Colonic mucosa (tissue), 4 donors: Measurements from ENCODE around the gene PLEKHA6. TPM values are rescaled to one million over a fixed set of nuclear protein-coding genes. Genes with fewer than 3 reads are reported as not detected.

Experiments
- DNase-seq: peaks from one replicate; pipeline ENCODE4 v3.0.0-alpha.2; 2020
- H3K27ac ChIP-seq: fragments of 200-600 bp; one replicate; pipeline ENCODE4 v1.8.0; 2021
- H3K27me3 ChIP-seq: fragments of 200-600 bp; one replicate; pipeline ENCODE4 v1.8.0; 2021
- H3K36me3 ChIP-seq: fragments of 200-600 bp; one replicate; pipeline ENCODE4 v1.8.0; 2021
- H3K4me1 ChIP-seq: fragments of 200-600 bp; one replicate; pipeline ENCODE4 v1.8.0; 2021; ENCODE audit warnings: mild to moderate bottlenecking
- H3K4me3 ChIP-seq: fragments of 200-600 bp; one replicate; pipeline ENCODE4 v1.8.0; 2021
- H3K9ac ChIP-seq, 2 donors: one replicate each; pipeline ENCODE4 v1.7.0; 2013; ENCODE audit warnings: control low read depth in 2 of 2, low read depth in 2 of 2, low read length in 2 of 2
- H3K9me3 ChIP-seq: fragments of 200-600 bp; one replicate; pipeline ENCODE4 v1.8.0; 2021
- intact Hi-C: fragments of 100-400 bp; cut with DNase I; formaldehyde crosslinking; loops from one replicate; pipeline ENCODE4 v1.14.1; 2022
- total RNA-seq, 2 donors: library from RNA; stranded (reverse); fragmentation: NEBNext Ultra II Directional in 1 of 2; extraction: Animal tissue kit (Norgen Biotek cat#: 25700) in 1 of 2; gene quantifications; one replicate each; pipeline ENCODE4 v1.2.1, GENCODE V29; 2021
- TF ChIP-seq, protein P1 (sequence below): fragments of 200-600 bp; IDR thresholded peaks from one replicate; pipeline ENCODE4 v1.8.0; 2022; ENCODE audit warnings: antibody characterized with exemption, mild to moderate bottlenecking
- donor health status: healthy.
- donor health status: DM: no; HTN: no; CAD: no.
- donor health status: DM: no; HTN: no; CAD: no.

Gene PLEKHA6
- total RNA-seq, 2 donors from 2014 or later, result 84.5 to 165 TPM

DNA sequence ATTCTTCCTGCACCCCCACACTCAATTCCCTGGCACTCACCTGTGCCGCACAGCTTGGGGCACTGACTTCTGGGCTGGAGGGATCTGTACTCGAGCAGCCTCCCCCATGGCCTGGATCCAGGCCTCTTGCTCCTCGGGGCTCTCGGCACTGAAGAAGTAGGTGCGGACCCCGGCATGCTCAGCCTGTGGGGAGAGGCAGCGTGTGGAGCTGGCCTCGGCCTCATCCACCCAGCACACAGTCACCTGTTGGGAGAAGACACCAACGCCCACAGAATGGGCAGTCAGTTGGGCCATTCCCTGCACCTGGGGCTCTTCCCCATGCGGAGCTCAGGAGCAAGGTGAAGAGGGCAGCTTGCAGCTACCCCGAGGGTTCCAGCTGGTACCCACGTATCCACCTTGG, 98.5 kb downstream of the PLEKHA6 start:
- DNase-seq, result no peak
- Histone ChIP-seq H3K36me3 (peaks cover 15% of the 10 kb centered on the region), H3K9me3 (no peaks in the 10 kb centered on the region), H3K9ac (no peak overlapping the region), H3K27ac (no peak overlapping the region), H3K4me1 (no peaks in the 10 kb centered on the region), H3K27me3 (no peaks in the 10 kb centered on the region), H3K4me3 (no peak overlapping the region)
- intact Hi-C loops, result no loop called here
- TF ChIP-seq, protein P1, sequence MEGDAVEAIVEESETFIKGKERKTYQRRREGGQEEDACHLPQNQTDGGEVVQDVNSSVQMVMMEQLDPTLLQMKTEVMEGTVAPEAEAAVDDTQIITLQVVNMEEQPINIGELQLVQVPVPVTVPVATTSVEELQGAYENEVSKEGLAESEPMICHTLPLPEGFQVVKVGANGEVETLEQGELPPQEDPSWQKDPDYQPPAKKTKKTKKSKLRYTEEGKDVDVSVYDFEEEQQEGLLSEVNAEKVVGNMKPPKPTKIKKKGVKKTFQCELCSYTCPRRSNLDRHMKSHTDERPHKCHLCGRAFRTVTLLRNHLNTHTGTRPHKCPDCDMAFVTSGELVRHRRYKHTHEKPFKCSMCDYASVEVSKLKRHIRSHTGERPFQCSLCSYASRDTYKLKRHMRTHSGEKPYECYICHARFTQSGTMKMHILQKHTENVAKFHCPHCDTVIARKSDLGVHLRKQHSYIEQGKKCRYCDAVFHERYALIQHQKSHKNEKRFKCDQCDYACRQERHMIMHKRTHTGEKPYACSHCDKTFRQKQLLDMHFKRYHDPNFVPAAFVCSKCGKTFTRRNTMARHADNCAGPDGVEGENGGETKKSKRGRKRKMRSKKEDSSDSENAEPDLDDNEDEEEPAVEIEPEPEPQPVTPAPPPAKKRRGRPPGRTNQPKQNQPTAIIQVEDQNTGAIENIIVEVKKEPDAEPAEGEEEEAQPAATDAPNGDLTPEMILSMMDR, result no peak

DNA sequence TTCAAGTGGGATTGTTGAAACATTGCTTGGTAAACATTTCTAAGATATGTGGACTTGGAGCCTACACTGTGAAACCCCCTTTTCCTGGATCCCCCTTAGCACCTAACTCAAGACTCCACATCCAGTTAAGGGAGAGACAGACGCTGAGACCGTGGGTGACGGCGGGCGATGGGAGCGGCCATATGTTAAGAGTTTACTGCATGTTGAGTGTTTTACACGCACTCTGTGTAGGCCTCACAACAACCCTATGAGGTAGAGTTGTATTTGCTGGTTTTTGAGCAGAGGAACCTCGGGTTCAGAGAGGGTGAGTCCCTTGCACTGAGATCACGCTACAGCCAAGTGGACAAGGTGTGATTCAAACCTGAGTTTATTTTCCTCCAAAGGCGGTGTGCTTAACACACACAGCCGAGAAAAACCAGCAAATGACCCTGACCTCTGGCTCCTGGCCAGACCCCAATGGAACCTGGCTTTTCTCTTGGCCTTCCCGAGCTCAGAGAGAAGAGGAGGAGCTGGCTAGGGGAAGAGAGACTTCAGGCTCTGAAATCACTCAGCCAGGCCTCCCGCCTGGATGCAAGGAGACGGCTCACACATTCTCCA, 99.0 kb downstream of the PLEKHA6 start:
- intact Hi-C loops, result no loop called here
- Histone ChIP-seq H3K4me3 (no peak overlapping the region), H3K27me3 (no peaks in the 10 kb centered on the region), H3K9me3 (no peaks in the 10 kb centered on the region), H3K9ac (no peak overlapping the region), H3K36me3 (peaks cover 15% of the 10 kb centered on the region), H3K4me1 (no peaks in the 10 kb centered on the region), H3K27ac (no peak overlapping the region)
- TF ChIP-seq, protein P1, result no peak
- no peak for DNase-seq

DNA sequence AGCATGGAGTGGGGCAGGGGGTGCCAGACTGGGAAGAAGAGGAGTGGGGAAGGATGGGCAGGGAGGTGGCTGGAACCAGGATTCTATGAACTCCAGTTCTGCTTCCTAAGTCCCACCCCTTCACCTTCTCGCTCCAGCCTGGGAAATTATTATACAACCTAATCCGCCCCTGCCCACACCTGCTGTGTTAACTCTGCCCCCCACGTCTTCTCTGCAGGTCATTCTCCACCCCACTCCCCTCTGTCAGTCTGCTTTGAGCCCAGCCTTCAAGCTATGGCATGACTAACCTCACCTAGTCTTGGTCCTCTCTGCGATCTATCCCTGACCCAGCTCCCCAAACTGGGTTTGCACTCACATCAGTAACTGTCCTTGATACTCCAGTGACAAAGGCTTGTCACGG, 99.9 kb downstream of the PLEKHA6 start:
- TF ChIP-seq, protein P1, result no peak
- Histone ChIP-seq H3K27ac (no peak overlapping the region), H3K4me1 (no peaks in the 10 kb centered on the region), H3K27me3 (no peaks in the 10 kb centered on the region), H3K36me3 (peaks cover 15% of the 10 kb centered on the region), H3K9ac (no peak overlapping the region), H3K9me3 (no peaks in the 10 kb centered on the region), H3K4me3 (no peak overlapping the region)
- DNase-seq, result no peak
- intact Hi-C loops, result loop anchor here (2.0 kb wide), 1 partner anchor 105 kb away; no protein-coding TSS in a partner anchor

DNA sequence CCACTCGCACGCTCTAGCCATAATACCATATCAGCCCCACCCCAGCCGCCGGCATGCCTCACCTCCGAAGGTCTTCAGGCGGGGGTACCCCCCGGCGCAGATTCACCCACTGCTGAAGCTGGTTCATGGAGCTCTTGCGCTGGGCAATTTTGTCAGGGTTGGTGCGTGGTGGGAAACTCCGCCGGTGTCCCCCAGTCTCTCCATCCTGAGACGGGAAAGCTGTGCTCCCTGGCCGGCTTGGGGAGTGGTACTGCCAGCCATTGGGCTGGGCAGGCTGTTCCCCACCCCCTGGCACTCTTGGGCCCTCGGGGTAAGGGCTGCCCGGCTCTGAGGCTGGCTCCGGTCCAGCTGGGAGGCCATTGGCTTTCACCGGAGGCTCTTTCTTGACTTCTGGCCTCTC, 100.5 kb downstream of the PLEKHA6 start:
- Histone ChIP-seq H3K4me3 (no peak overlapping the region), H3K9me3 (no peaks in the 10 kb centered on the region), H3K9ac (no peak overlapping the region), H3K27ac (no peak overlapping the region), H3K4me1 (no peaks in the 10 kb centered on the region), H3K36me3 (peaks cover 15% of the 10 kb centered on the region), H3K27me3 (no peaks in the 10 kb centered on the region)
- TF ChIP-seq, protein P1, result no peak
- no peak for DNase-seq
- intact Hi-C loops, result loop anchor here (2.0 kb wide), 1 partner anchor 106 kb away; no protein-coding TSS in a partner anchor

DNA sequence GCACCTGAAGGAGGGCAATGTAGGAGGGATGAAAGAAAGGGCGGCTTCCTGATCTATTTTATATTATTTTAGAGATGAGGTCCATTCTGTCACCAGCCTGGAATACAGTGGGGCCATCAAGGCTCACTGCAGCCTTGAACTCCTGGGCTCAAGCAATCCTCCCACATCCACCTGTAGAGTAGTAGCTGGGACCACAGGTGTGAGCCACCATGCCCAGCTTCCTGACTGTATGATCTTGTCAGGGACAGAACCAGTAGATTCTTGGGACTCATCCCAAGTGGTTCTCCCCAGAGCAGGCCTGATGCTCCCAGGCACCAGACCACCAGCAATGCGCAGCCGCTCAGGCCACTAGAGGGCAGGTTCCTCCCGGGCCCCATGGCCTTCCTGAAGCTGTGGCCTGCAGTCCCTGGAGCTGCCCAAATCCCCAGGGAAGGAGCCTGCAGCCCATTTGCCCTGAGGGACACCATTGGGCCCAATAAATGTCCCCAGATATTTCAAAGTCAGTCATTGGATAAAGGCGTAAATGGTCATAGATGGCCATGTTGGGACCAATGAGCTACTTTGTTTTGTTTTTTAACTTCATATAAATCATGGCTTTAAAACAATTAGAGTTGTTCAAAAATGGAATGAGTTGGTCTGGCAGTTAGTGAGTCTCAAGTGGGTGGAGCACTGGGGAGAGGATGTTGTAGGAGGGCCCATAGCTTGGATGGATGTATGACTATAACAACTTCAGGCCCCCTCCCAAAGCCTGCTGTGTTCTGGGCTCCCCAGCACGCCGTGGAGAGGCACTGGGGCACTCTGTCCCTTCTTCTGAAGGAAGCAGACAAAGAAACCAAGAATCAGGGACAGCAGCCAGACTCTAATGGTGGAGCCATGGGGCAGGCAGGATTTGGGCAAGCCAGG, 101.3 kb downstream of the PLEKHA6 start:
- intact Hi-C loops, result loop anchor here (2.0 kb wide), 1 partner anchor 106 kb away; no protein-coding TSS in a partner anchor
- H3K9me3 ChIP-seq, result no peaks in the 10 kb centered on the region
- H3K36me3 ChIP-seq, result peaks cover 15% of the 10 kb centered on the region
- peak; percentile 52 for DNase-seq
- H3K4me3 ChIP-seq, result no peak overlapping the region
- H3K27me3 ChIP-seq, result no peaks in the 10 kb centered on the region
- TF ChIP-seq, protein P1, result peak; percentile 69
- no peak overlapping the region for H3K9ac ChIP-seq
- peaks cover 4% of the 10 kb centered on the region for H3K4me1 ChIP-seq
- no peak overlapping the region for H3K27ac ChIP-seq
